K562 (cell line): ENCODE results near the gene TMEM222. TPM values are rescaled to one million over a fixed set of nuclear protein-coding genes. Genes with fewer than 3 reads are reported as not detected.

ENCODE experiments used
- ATF2 ChIP-seq: sonication (generic); formaldehyde crosslinking; IDR thresholded peaks from 2 replicates; pipeline ENCODE4 v1.8.1; 2022; ENCODE audit warnings: missing genetic modification reagents
- E2F6 ChIP-seq, 2 experiments: IDR thresholded peaks; 2 replicates each; pipeline ENCODE4 v1.6.1; 2011; ENCODE audit warnings: borderline replicate concordance in 1 of 2, control low read depth in 1 of 2, low read depth in 1 of 2, low read length in 1 of 2, mild to moderate bottlenecking in 1 of 2, mixed read lengths in 1 of 2, moderate library complexity in 1 of 2; ENCODE audit not compliant: insufficient read depth in 1 of 2, insufficient read length in 1 of 2, poor library complexity in 1 of 2, severe bottlenecking in 1 of 2; ENCODE audit errors: extremely low read depth in 1 of 2
- EGR1 ChIP-seq: fragments of 450-650 bp; conservative IDR thresholded peaks from 2 replicates; pipeline ENCODE4 v1.6.1; 2017; ENCODE audit warnings: mild to moderate bottlenecking
- KLF10 ChIP-seq: fragments of 250-450 bp; sonication (Bioruptor Pico); IDR thresholded peaks from 2 replicates; pipeline ENCODE4 v1.6.1; 2021; ENCODE audit warnings: matching md5 sums
- MXD1 ChIP-seq: fragments of 250-450 bp; sonication (Bioruptor Pico); IDR thresholded peaks from 2 replicates; pipeline ENCODE4 v1.8.0; 2021; ENCODE audit warnings: borderline replicate concordance, mild to moderate bottlenecking, moderate library complexity; ENCODE audit not compliant: poor library complexity, severe bottlenecking
- PHF8 ChIP-seq: fragments of 200-600 bp; sonication (generic); IDR thresholded peaks from 2 replicates; pipeline ENCODE4 v1.6.1; 2012; ENCODE audit warnings: mixed run types, mild to moderate bottlenecking, inconsistent platforms, low read length, moderate library complexity, borderline replicate concordance
- POLR2G ChIP-seq: fragments of 200-400 bp; formaldehyde crosslinking; IDR thresholded peaks from 2 replicates; pipeline ENCODE4 v1.6.1; 2017; ENCODE audit warnings: low read depth, mild to moderate bottlenecking, antibody characterized with exemption, low read length, moderate library complexity
- PRPF4 ChIP-seq: fragments of 200-400 bp; formaldehyde crosslinking; IDR thresholded peaks from one replicate; pipeline ENCODE4 v1.6.1; 2017; ENCODE audit warnings: low read length, low read depth, mild to moderate bottlenecking; ENCODE audit not compliant: insufficient read depth, poor library complexity, severe bottlenecking
- RBFOX2 ChIP-seq: fragments of 200-400 bp; formaldehyde crosslinking; IDR thresholded peaks from 2 replicates; pipeline ENCODE4 v1.6.1; 2017; ENCODE audit warnings: low read depth, mild to moderate bottlenecking, low read length, moderate library complexity
- RFX5 ChIP-seq: IDR thresholded peaks from 2 replicates; pipeline ENCODE4 v1.6.1; 2011; ENCODE audit warnings: low read depth, mild to moderate bottlenecking, improper control_type of control experiment, low read length
- THRAP3 ChIP-seq: fragments of 450-650 bp; IDR thresholded peaks from 2 replicates; pipeline ENCODE4 v1.6.1; 2016; ENCODE audit warnings: mild to moderate bottlenecking, inconsistent platforms, borderline replicate concordance
- ZBTB2 ChIP-seq: fragments of 450-650 bp; IDR thresholded peaks from 2 replicates; pipeline ENCODE4 v1.6.1; 2016; ENCODE audit warnings: antibody characterized with exemption
- polyA plus RNA-seq, 8 experiments: library from polyadenylated mRNA; depleted of rRNA in 4 of 8; stranded (reverse) in 5 of 8; unstranded in 3 of 8; fragments of >200 nt; fragmentation: Nextera tagmentation in 2 of 8; fragmentation: Illumina TruSeq in 1 of 8; extraction: Ambion mirVana in 2 of 8; extraction: Trizol in 1 of 8; gene quantifications; 2 replicates each; pipeline versions ENCODE4 v1.2.1 to v1.2.3, GENCODE V29; 2011 to 2014; ENCODE audit warnings: inconsistent platforms in 1 of 8, missing spikeins in 1 of 8
- total RNA-seq, 7 experiments: library from RNA; depleted of rRNA in 6 of 7; stranded (reverse); fragments of >200 nt in 6 of 7; fragmentation: Illumina TruSeq in 2 of 7; extraction: Trizol in 2 of 7; gene quantifications; 2 replicates each; pipeline versions ENCODE4 v1.2.1 to v1.2.3, GENCODE V29; 2011 to 2021; ENCODE audit warnings: low replicate concordance in 1 of 7

TMEM222 gene
- total and polyA plus RNA-seq, 9 of the 15 experiments (the other 6 are each of a cell fraction or from before 2014, with no cell fraction given): 6.9 to 48.0 (median 32.8) TPM

GRCh38 chr1:27349784-27350662 is 28.1 kb downstream of the TMEM222 start (continued):
- TF ChIP-seq ZBTB2: 0 out of 2 replicates have a peak, but pooled peaks have one; percentile 9
- TF ChIP-seq RFX5: no peak
- TF ChIP-seq MXD1 (CRISPR knock-in tag): no peak
- TF ChIP-seq EGR1: 0 out of 2 replicates have a peak, but pooled peaks have one; percentile 2
- TF ChIP-seq PRPF4: peak; percentile 40
- TF ChIP-seq POLR2G: peak; percentile 15; the same call in 1 of the 2 replicates
- TF ChIP-seq THRAP3: 0 out of 2 replicates have a peak, but pooled peaks have one; percentile 13
- TF ChIP-seq E2F6 (IDR thresholded peaks at IDR 0.05; ENCODE audit: borderline replicate concordance in 1 of 2, extremely low read depth in 1 of 2, insufficient read depth in 1 of 2, insufficient read length in 1 of 2, low read depth in 1 of 2, low read length in 1 of 2, poor library complexity in 1 of 2, severe bottlenecking in 1 of 2): peak in 1 of 2 experiments; percentile 4
- TF ChIP-seq PHF8: peak; percentile 9; the same call in 1 of the 2 replicates
- peak; percentile 13; the same call in 1 of the 2 replicates for TF ChIP-seq RBFOX2
- TF ChIP-seq ATF2 (CRISPR knock-in tag): no peak
- no peak for TF ChIP-seq KLF10 (CRISPR knock-in tag)
- TF ChIP-seq, all 486 proteins: peak for 17
